NK-92 (cell line): Measurements from ENCODE around the gene SNX3.

Experiments
- DNase-seq: peaks from one replicate; lab custom pipeline; 2025; ENCODE audit not compliant: unreplicated experiment; lab: John Stamatoyannopoulos, UW

The SNX3 gene

DNA sequence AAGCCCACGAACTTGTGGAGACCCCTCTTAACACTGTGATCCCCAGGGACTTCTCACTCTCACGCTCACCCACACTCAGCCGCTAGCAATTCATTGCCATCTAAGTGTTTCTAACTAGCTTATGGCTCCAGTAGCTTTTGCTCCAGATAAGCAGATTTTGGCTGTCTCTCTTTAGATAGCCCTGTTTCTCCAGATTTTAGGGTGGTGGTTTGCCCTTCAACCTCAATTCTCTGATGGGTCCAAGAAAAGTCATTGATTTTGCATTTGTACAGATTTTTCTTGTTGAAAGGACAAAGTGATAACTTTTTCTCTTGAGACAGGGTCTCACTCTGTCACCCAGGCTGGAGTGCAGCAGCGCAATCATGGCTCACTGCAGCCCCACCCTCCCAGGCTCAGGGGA, 53.8 kb downstream of the SNX3 start:
- DNase-seq = no peak

DNA sequence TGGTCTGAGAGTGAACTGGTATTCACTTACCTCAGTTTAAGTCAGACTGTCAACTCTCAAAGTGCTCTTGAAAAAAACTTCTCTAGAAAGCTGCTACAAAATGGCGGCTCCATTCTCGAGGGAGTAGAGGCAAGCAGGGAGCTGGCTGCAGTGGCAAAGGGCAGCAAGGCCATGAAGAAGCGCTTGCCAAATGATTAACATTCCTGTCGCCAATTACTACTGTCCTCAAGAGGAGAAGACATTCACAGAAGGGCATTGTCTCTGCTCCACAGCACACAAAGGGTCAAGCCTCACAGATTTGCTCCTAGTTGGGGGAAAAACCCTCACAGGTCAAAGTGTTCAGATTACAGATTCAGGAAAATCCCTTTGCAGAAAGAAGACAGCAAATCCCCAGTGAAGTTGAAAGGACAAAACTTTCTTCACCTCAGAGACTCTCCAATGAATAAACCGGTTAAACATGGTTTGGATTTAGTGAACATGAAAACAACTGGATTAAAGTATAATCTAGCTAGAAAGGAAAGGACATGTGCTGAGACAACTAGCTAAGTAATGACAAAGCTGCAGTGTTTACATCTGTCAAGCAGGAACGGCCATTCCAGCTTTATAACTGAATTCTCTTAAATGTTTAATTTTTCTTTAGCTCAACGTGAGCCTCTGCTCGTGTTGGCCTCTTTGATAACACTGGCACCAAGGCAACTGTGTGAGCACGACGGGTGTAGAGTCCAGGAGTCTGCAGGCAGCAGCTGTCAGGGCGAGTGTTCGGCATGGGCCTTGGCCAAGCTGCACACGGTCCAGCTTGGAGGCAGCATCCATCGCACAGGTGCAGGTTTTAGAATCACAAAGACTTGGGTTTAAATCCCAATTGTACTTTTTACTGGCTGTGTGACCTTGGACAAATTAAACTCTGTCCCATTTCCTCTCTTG, 57.4 kb downstream of the SNX3 start:
- DNase-seq = no peak

DNA sequence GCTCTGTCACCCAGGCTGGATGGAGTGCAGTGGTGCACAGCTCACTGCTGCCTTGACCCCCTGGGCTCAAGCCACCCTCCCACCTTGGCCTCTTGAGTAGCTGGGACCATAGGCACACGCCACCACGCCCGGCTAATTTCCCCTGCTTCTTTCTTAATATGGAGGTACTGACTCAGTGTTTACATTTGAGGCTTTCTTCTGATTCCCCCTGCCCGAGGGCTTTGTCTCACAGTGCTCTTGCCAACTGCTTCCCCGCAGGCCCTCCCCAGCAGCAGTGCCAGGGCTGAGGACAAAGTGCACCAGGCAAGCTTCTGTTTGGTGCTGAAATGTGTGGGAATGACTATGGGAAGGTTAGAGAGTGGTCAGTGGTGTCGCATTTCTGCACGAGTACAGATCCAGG, 60.2 kb downstream of the SNX3 start:
- no peak for DNase-seq

DNA sequence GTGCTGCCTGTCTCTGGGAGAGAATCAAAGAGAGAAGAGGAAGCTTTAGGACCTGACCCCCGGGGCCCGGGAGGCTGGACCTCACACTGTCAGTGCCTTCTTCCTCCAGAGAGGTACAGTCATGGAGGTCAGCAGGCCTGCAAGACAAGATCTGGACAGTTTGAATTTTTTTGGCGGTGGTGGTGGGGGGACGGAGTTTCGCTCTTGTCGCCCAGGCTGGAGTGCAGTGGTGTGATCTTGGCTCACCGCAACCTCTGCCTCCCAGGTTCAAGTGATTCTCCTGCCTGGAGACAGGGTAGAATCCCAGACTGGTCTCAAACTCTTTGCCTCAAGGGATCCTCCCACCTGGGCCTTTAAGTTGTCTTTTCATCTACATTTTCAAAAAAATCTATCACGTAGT, 60.7 kb downstream of the SNX3 start:
- DNase-seq = no peak

DNA sequence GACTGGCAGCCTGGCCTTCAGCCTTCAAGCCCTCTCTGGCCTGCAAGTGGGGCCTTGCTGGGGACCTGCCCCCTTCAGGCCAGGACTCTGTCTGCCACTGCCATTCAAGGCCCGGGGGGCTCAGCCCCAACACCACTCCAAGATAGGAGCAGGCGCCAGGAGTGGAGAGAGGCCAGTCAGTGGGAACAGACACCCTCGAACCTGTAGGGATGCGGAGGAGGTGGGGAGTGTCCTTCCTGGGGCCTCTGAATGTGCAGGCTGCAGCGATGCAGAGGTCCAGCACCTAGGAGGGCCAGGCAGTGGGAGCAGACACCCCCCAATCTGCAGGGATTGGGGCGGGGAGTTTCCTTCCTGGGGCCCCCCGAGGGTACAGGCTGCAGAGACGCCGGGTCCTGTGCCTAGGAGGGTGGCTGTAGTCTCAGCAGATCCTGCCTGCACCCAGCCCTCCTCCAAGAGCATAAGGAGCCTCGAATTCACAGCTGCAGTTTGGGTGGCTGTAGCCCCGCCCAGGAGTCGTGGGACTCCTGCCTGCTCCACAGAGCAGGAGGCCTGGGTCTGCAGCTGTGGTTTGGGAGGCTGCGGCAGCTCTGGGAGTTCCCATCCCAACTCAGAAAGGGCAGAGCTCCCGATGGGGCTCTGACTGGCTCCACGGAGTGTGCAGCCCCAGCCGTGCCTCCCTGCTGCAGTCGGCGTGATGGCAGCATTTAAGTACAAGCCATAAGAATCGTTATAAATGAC, 61.9 kb downstream of the SNX3 start:
- DNase-seq = no peak

DNA sequence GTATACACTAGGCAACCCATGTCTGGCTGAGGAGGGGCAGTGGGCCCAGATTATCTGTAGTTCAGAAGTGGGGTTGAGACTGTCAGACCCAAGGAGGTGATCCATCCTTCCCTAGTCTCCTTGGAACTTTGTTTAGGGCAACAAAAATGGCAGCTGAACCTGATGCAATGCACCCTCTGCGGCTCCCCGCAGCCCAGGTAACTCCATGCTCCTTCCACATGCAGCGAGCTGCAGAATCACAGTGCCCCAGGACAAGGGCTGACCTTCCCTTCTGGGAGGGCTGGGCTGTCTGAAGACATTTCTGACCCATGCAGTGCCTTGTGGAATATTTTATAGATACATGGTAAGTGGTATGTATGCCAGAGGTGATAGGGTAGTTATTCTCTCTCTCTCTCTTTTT, 65.6 kb downstream of the SNX3 start:
- DNase-seq = no peak

DNA sequence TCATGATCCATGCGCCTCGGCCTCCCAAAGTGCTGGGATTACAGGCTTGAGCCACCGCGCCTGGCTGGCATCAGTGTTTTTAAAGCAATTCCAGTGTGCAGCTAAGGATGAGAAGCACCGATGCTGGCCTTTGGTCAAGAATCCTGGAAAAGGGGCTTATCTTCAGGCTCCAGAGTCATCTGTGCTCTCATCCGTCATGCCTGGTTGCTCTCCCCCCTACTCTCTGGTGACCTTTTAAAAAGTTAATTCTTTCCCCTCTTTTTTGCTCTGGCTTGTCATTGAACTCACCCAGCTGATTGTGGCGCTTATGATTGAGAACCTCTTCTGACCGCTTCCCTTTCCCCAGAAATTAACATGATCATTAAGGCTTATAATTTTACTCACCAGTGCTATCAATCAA, 66.3 kb downstream of the SNX3 start:
- no peak for DNase-seq

DNA sequence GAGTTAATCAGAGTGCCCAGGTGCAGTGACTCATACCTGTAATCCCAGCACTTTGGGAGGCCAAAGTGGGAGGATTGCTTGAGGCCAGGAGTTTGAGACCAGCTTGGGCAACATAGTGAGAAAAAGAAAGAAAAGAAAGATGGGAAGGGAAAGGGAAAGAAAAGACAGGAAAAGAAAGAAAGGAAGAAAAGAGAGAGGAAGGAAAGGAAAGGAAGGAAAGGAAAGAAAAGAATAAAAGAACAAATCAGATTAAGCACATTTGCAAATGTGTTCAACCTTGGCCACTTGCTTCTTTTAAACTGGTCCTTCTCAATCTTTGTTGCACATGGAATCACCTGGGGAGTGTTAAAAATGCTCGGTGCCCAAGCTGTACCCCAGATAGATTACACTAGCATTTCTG, 67.0 kb downstream of the SNX3 start:
- DNase-seq = no peak

DNA sequence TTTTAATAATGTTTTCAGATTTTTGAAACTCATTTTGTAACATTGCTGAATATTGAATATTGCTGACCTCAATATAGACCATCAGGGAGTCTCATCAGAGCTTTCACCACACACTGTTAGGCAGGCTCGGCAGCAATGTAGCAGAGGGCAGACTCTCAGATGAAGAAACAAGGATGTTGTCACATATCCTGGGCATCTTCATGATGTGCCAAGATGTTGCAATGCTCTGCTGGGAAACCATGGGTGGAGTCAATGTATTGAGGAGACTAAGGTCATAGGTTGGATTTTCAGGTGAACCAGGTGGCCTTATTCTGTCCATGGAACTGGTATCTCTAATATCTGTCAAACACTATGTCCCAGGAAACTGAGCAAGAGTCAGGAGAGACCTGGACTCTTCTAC, 67.7 kb downstream of the SNX3 start:
- no peak for DNase-seq

DNA sequence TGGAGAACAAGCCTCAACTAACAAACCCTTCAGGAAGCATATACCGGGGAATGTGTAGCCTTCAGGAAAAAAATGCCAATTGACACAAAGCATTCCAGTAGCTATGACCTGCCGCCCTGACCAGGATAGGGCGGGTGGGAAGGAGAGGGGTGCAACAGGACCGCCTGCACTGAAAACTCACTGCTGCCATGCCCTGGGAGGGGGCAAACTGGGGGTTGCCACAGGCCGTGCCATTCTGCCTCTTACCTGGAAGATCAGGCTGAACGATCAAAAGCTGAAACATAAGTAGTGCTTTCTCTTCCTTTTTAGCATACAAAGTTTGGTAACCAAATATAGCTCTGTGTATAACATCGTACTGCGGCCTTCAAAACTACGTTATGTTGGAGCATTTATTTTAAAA, 73.3 kb downstream of the SNX3 start:
- no peak for DNase-seq

DNA sequence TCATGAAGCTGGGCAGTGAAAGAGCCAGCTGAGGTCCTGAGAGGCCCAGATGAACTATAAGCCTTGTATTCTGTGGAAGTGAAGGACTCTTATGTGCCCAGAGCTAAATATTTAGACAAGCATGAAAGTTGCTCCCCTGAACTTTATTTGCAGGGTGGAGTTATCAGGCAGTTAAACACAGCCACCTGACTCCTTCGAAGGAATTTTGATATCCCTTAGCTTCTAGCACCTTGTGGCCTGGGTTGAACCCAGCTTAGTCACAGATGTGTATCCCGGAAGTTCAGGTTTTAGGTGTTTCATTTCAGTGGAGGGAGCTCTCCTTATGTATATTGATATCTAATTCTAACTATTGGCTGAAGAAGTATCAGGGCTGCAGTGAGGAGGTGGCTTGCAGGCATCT, 74.6 kb downstream of the SNX3 start:
- DNase-seq = no peak

DNA sequence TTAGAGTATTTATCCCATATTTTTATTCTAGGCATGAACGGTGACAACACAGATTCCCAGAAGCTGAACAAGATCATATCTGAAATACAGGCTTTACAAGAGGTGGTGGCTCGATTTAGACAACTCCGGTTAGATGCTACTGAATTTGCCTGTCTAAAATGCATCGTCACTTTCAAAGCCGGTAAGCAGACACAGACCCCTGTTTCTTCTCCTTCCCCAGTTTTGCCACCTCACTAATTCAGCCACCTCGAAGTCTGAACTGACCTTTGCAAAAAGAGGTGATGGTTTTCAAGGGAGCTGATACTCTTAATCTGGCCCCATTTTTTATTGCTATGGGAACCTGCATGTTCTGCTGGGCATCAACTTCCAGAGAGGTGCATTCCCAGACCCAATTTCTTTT, 80.1 kb downstream of the SNX3 start:
- no peak for DNase-seq

DNA sequence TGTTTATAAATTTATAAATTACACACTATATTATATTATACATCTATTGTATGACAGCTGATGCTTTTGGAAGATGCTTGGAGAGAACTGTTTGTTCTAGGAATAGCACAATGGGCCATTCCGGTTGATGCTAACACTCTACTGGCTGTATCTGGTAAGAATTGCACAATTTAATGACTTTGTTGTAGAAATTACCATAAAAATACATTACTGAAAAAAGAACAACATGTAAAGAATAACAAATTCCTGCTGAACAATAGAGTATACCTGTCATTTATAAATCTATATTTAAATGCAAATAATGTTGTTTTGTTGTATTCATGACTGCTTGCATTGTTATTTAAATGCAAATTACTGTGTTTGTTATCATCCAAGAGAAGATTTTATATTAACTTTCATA, 80.6 kb downstream of the SNX3 start:
- no peak for DNase-seq

DNA sequence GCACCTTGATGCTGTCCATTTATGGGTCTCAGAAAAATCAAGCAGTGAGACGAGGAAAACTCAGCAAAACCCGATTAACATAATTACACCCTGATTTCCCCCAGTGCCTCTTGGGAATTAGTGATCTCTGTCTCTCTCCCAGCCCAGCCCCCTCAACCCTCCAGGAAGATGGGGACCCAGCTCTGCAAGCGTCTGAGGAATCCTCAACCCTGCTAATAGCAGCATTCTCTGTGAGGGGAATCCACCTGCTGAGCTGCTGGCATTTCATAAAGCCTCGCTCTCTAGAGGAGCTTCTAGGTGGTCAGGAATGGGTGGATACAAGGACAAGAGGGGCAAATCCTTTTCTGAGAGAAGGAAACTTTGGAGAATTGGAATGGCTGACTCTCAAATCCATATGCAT, 81.1 kb downstream of the SNX3 start:
- DNase-seq = no peak

DNA sequence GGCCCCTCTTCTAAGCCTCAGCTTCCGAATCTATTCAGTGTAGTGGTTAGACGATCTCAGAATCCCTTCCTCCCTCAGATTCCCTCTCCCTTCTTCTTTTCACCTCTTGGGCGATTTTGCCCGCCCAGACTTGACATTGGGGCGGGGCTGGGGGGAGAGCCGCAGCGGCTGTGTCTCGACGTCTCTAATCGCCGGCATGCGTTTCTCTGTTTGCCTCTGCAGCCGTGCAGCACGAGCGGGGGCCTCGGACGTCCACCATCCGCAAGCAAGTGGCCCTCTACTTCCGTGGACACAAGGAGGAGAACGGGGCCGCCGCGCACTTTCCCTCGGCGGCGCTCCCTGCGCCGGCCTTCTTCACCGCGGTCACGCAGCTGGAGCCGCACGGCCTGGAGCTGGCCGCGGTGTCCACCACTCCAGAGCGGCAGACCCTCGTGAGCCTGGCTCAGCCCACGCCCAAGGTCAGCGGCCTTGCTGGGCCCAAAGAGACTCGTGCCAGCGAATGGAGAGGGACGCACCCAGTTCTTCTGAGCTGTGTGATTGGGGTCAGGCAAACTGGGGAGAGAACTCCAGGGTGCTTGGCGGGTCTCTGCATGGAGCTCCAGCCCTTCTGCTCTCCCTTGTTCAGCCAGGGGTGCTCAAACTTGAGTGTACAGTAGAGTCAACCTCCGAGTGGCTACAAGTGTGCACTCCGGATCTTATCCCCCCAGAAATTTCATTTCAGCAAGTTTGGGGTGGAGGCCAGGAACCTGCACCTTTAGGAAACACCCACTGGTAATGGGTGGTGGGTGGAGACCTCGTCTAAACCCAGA, 84.4 kb downstream of the SNX3 start:
- DNase-seq = no peak

DNA sequence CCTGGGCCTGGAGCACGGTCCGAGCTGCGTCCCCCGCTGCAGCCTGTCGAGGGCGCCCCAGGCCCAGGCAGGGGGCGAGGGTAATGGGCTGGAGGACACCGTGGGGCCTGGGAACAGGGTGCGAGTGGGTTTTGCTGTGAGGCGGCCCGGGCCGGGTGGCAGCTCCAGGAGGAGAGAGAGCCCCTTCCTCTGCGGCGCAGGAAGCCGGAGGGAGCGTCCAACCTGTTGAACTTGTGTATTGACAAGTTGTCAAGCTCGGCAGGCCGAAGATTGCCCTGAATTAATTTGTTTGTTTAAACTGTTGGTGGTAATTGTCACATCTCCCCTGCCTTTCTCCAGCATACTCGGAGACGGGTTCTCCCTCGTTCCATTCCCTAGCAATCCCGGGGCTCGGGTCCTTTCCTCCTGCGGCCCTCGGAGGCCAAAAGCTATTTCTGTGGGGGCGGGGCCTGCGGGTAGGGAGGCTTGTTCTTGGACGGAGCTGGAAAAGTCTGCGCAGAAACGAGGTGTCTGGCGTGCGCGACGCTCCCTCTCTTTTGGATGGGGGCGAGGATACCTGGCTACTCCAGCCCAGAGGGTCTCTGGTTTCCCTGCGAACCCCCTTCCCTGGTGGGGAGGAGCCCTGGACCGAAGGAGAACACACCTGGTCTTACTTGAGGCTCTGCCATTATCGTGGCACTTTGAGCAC, 85.1 kb downstream of the SNX3 start:
- no peak for DNase-seq

DNA sequence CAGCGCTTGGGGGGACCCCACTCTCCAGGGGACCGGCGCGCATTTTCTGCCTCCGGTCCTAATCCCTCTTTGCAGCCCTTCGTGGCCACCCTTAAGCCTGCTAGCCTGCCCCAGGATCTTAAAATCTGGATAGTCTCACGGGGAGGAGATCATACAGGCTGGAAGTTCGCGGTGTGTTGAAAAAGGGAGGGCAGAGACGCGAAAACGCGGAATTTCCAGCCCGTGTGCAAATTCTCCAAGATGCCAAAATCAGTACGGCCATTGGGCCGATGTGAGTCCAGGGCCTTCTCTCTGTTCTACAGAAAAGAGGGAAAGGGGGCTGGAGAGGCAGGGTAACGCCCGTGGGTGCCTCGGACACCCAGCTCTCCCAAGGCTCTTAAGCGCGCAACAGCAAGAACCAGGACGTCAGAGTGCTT, 85.7 kb downstream of the SNX3 start:
- DNase-seq = no peak

DNA sequence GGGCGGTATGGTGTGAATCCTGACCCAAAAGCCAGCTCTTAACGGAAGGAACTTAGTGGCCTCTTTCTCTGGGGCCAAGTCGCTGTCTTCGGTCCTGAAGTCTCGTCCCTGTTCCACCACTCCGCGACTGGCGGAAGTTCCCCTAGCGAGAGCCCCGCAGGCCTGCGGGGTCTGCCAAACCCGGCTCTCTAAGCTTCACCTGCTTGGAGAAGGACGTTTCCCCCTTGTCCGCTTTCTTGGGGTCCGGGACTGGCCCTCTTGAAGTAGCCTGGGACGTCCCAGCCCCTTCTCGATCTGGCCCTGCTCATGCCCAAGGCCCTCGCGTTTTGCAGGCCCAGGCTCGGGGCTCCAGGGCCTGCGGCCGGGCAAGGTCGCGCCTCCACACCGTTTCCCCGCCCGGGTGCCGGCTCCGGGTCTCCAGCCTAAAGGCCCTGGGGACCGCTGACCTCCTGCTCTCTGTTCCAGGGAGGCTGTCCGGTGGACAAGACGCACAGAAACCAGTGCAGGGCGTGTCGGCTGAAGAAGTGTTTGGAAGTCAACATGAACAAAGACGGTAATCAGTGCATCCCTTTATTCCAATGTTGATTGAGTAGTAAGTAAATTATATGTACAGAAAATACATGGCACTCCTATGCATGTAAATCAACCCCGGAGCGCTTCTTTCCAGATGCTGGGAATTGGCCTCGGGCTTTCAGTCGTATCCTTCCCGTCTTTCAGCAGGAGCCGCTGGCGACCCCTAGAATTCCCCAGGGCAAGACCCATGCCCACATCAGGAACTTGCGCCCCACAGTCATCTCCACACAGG, 86.3 kb downstream of the SNX3 start:
- no peak for DNase-seq

DNA sequence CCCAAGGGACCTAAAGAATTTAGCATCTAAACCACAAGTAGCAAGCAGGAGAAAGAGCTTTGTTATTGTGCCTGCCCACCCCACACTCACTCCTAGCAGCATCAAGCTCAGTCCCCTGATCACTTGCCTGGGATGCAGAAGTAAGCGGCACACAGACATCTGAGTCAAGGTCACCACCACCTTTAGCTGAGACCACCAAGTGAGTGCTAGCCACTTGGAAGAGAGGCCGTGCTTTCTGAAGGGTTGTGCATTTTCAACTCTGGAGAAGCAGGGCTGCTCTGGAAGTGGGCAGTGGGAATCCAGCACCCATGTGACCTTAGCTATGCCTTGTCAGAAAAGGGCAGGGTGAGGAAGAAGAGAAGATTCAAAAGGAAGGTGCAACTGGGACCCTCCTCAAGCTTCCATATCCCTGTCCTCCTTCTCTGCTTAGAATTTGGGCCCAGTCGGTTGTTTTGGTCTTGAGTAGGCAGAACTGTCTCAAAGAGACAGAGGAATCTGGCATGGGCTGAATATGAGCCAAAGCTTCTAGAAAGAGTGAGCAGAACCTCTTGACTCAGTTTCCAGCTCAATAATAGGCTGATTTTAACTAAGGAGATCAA, 88.8 kb downstream of the SNX3 start:
- no peak for DNase-seq
